Ovary (tissue), 3 donors: ENCODE results near the gene TMC2.
"Not testable (repeated sequence)": the region's sequence is repeated elsewhere in the genome, so short reads cannot be mapped to it uniquely, and the experiment has no call there.

Source experiments
- EP300 ChIP-seq: sonication (generic); formaldehyde crosslinking; IDR thresholded peaks from one replicate; pipeline ENCODE4 v1.6.1; 2017; ENCODE audit warnings: antibody characterized with exemption
- POLR2A ChIP-seq: fragments of 450-650 bp; IDR thresholded peaks from one replicate; pipeline ENCODE4 v1.6.1; 2017; ENCODE audit warnings: antibody characterized with exemption, mild to moderate bottlenecking, moderate library complexity
- TF ChIP-seq, protein P1 (sequence below), 3 donors: fragments of 450-650 bp in 2 of 3; fragments of 200-600 bp in 1 of 3; IDR thresholded peaks; one replicate each; pipeline versions ENCODE4 v1.5.1 to v1.8.0; 2016 to 2022; ENCODE audit warnings: antibody characterized with exemption in 3 of 3, mild to moderate bottlenecking in 1 of 3
- donor health status: DM: no; HTN: no; CAD: no.

DNA sequence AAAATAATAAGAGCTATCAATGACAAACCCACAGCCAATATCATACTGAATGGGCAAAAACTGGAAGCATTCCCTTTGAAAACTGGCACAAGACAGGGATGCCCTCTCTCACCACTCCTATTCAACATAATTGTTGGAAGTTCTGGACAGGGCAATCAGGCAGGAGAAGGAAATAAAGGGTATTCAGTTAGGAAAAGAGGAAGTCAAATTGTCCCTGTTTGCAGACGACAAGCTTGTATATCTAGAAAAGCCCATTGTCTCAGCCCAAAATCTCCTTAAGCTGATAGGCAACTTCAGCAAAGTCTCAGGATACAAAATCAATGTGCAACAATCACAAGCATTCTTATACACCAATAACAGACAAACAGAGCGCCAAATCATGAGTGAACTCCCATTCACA is 31.6 kb upstream of the TMC2 start:
- not testable (repeated sequence) for TF ChIP-seq POLR2A, EP300
- TF ChIP-seq, protein P1, sequence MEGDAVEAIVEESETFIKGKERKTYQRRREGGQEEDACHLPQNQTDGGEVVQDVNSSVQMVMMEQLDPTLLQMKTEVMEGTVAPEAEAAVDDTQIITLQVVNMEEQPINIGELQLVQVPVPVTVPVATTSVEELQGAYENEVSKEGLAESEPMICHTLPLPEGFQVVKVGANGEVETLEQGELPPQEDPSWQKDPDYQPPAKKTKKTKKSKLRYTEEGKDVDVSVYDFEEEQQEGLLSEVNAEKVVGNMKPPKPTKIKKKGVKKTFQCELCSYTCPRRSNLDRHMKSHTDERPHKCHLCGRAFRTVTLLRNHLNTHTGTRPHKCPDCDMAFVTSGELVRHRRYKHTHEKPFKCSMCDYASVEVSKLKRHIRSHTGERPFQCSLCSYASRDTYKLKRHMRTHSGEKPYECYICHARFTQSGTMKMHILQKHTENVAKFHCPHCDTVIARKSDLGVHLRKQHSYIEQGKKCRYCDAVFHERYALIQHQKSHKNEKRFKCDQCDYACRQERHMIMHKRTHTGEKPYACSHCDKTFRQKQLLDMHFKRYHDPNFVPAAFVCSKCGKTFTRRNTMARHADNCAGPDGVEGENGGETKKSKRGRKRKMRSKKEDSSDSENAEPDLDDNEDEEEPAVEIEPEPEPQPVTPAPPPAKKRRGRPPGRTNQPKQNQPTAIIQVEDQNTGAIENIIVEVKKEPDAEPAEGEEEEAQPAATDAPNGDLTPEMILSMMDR (IDR thresholded peaks at IDR 0.05): not testable (repeated sequence)
